SK-N-SH (cell line): ENCODE results near the gene GASK1B.

ENCODE experiments used
- CHD2 ChIP-seq: fragments of 150-350 bp; IDR thresholded peaks from 2 replicates; pipeline ENCODE4 v1.6.1; 2018; ENCODE audit warnings: low read length; ENCODE audit not compliant: partially characterized antibody
- EP300 ChIP-seq, 2 experiments: IDR thresholded peaks; 2 replicates each; pipeline versions ENCODE4 v1.4.0 to v1.6.1; 2012; ENCODE audit warnings: borderline replicate concordance in 1 of 2, low read depth in 1 of 2, low read length in 1 of 2
- POLR2AphosphoS5 ChIP-seq: IDR thresholded peaks from 2 replicates; pipeline ENCODE4 v1.6.1; 2012; ENCODE audit warnings: low read depth, low read length
- SMC3 ChIP-seq: IDR thresholded peaks from 2 replicates; pipeline ENCODE4 v1.6.1; 2012; ENCODE audit warnings: low read depth, low read length, improper control_type of control experiment
- TF ChIP-seq, protein P1 (sequence below): fragments of 200-600 bp; sonication (generic); IDR thresholded peaks from 2 replicates; pipeline ENCODE4 v1.6.1; 2017; ENCODE audit warnings: antibody characterized with exemption, mild to moderate bottlenecking, moderate library complexity

DNA sequence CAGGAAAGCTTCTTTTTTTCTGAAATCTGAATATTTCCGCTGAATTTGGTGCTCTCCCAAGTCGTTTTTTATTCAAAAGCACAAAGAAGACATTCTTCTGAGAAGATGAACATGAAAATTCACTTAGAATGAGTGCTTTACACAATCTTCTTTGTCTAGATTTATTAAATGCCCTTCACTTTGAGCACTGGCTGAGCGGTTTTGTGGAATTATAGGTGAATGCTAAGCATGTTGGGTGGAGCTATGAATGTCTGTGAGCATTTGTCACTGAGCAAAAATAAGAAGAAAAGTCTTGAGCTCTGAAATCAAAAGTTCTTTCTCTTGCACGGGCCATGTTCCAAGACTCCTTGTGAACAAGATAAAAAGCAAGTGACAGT lies 13.1 kb downstream of the GASK1B start:
- TF ChIP-seq, protein P1, sequence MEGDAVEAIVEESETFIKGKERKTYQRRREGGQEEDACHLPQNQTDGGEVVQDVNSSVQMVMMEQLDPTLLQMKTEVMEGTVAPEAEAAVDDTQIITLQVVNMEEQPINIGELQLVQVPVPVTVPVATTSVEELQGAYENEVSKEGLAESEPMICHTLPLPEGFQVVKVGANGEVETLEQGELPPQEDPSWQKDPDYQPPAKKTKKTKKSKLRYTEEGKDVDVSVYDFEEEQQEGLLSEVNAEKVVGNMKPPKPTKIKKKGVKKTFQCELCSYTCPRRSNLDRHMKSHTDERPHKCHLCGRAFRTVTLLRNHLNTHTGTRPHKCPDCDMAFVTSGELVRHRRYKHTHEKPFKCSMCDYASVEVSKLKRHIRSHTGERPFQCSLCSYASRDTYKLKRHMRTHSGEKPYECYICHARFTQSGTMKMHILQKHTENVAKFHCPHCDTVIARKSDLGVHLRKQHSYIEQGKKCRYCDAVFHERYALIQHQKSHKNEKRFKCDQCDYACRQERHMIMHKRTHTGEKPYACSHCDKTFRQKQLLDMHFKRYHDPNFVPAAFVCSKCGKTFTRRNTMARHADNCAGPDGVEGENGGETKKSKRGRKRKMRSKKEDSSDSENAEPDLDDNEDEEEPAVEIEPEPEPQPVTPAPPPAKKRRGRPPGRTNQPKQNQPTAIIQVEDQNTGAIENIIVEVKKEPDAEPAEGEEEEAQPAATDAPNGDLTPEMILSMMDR: no peak
- no peak for TF ChIP-seq POLR2AphosphoS5
- TF ChIP-seq EP300 (IDR thresholded peaks at IDR 0.05; ENCODE audit: borderline replicate concordance in 1 of 2, low read depth in 1 of 2, low read length in 1 of 2): no peak
- no peak for TF ChIP-seq CHD2
- TF ChIP-seq SMC3: no peak
